ENCODE measurements around the gene CLASP1. TPM values are rescaled to one million over a fixed set of nuclear protein-coding genes. Genes with fewer than 3 reads are reported as not detected.
"Not testable (repeated sequence)": the region's sequence is repeated elsewhere in the genome, so short reads cannot be mapped to it uniquely, and the experiment has no call there.

The CLASP1 gene
- total and polyA plus RNA-seq, 4 donors = 11.8 to 81.8 (median 40.3) TPM

- DNase-seq (no peak), ATAC-seq (ENCODE audit: low FRiP score) (no peak)
- H3K4me1 ChIP-seq (ENCODE audit: control insufficient read depth in 1 of 2, insufficient read depth in 2 of 2, low read length in 2 of 2) = peaks cover 2 to 12% of the 10 kb centered on the region in 2 donors
- no peaks in the 10 kb centered on the region for H3K9me3 ChIP-seq (ENCODE audit: control insufficient read depth, low read length)
- intact Hi-C loops (cut with DNase I) = loop anchor here in 1 of 2 donors (5.0 to 10.0 kb wide), 2 partner anchors 33 to 75 kb away; partner anchors contain the start of gene CLASP1
- H3K27ac ChIP-seq (ENCODE audit: low read depth in 1 of 2, low read length in 2 of 2) = no peak overlapping the region
- no peak overlapping the region for H3K4me3 ChIP-seq (ENCODE audit: low read length in 2 of 2)
- WGBS, 2 donors = 81 to 96% methylated on average over 2 of the region's 2 CpGs
- no peaks in the 10 kb centered on the region for H3K27me3 ChIP-seq (ENCODE audit: control insufficient read depth in 1 of 2, insufficient read depth in 2 of 2, low read length in 1 of 2)
- H3K36me3 ChIP-seq (ENCODE audit: control insufficient read depth in 1 of 2, insufficient read depth in 2 of 2, low read length in 1 of 2) = peaks cover 0 to 1% of the 10 kb centered on the region in 2 donors
These were observed 79.1 kb downstream of the CLASP1 start for GRCh38 chr2:121570036-121570666.

GRCh38 chr2:121567957-121568409, 81.3 kb downstream of the CLASP1 start:
- no peaks in the 10 kb centered on the region for H3K9me3 ChIP-seq (ENCODE audit: control insufficient read depth, low read length)
- WGBS, 2 donors = 53 to 61% methylated on average over 4 of the region's 4 CpGs
- DNase-seq (no peak), ATAC-seq (ENCODE audit: low FRiP score) (no peak)
- no peak overlapping the region for H3K27ac ChIP-seq (ENCODE audit: low read depth in 1 of 2, low read length in 2 of 2)
- H3K4me1 ChIP-seq (ENCODE audit: control insufficient read depth in 1 of 2, insufficient read depth in 2 of 2, low read length in 2 of 2) = peaks cover 6 to 10% of the 10 kb centered on the region in 2 donors
- intact Hi-C loops (cut with DNase I) = no loop called here
- H3K36me3 ChIP-seq (ENCODE audit: control insufficient read depth in 1 of 2, insufficient read depth in 2 of 2, low read length in 1 of 2) = peaks cover 0 to 1% of the 10 kb centered on the region in 2 donors
- H3K4me3 ChIP-seq (ENCODE audit: low read length in 2 of 2) = no peak overlapping the region
- H3K27me3 ChIP-seq (ENCODE audit: control insufficient read depth in 1 of 2, insufficient read depth in 2 of 2, low read length in 1 of 2) = no peaks in the 10 kb centered on the region

GRCh38 chr2:121567452-121567851, 81.8 kb downstream of the CLASP1 start:
- Histone ChIP-seq H3K27ac (ENCODE audit: low read depth in 1 of 2, low read length in 2 of 2) (no peak overlapping the region), H3K36me3 (ENCODE audit: control insufficient read depth in 1 of 2, insufficient read depth in 2 of 2, low read length in 1 of 2) (peaks cover 0 to 1% of the 10 kb centered on the region in 2 donors), H3K9me3 (ENCODE audit: control insufficient read depth, low read length) (no peaks in the 10 kb centered on the region), H3K4me3 (ENCODE audit: low read length in 2 of 2) (no peak overlapping the region), H3K27me3 (ENCODE audit: control insufficient read depth in 1 of 2, insufficient read depth in 2 of 2, low read length in 1 of 2) (no peaks in the 10 kb centered on the region), H3K4me1 (ENCODE audit: control insufficient read depth in 1 of 2, insufficient read depth in 2 of 2, low read length in 2 of 2) (peaks cover 6 to 10% of the 10 kb centered on the region in 2 donors)
- no peak for DNase-seq
- WGBS, 2 donors = 58 to 75% methylated on average over 7 of the region's 7 CpGs
- no peak for ATAC-seq (ENCODE audit: low FRiP score)
- intact Hi-C loops (cut with DNase I) = no loop called here

GRCh38 chr2:121565389-121566250, 83.6 kb downstream of the CLASP1 start:
- DNase-seq (no peak), ATAC-seq (ENCODE audit: low FRiP score) (no peak)
- no peaks in the 10 kb centered on the region for H3K9me3 ChIP-seq (ENCODE audit: control insufficient read depth, low read length)
- H3K36me3 ChIP-seq (ENCODE audit: control insufficient read depth in 1 of 2, insufficient read depth in 2 of 2, low read length in 1 of 2) = no peaks in the 10 kb centered on the region
- peaks cover 7 to 10% of the 10 kb centered on the region in 2 donors for H3K4me1 ChIP-seq (ENCODE audit: control insufficient read depth in 1 of 2, insufficient read depth in 2 of 2, low read length in 2 of 2)
- intact Hi-C loops (cut with DNase I) = no loop called here
- H3K27me3 ChIP-seq (ENCODE audit: control insufficient read depth in 1 of 2, insufficient read depth in 2 of 2, low read length in 1 of 2) = no peaks in the 10 kb centered on the region
- 79 to 87% methylated on average over 5 of the region's 5 CpGs for WGBS, 2 donors
- no peak overlapping the region for H3K27ac ChIP-seq (ENCODE audit: low read depth in 1 of 2, low read length in 2 of 2)
- H3K4me3 ChIP-seq (ENCODE audit: low read length in 2 of 2) = no peak overlapping the region

- WGBS, 2 donors = 94 to 97% methylated on average over 3 of the region's 3 CpGs
- ATAC-seq (ENCODE audit: low FRiP score) (no peak), DNase-seq (no peak)
- intact Hi-C loops (cut with DNase I) = no loop called here
- H3K9me3 ChIP-seq (ENCODE audit: control insufficient read depth, low read length) = no peaks in the 10 kb centered on the region
- no peak overlapping the region for H3K4me3 ChIP-seq (ENCODE audit: low read length in 2 of 2)
- no peaks in the 10 kb centered on the region for H3K36me3 ChIP-seq (ENCODE audit: control insufficient read depth in 1 of 2, insufficient read depth in 2 of 2, low read length in 1 of 2)
- H3K27ac ChIP-seq (ENCODE audit: low read depth in 1 of 2, low read length in 2 of 2) = no peak overlapping the region
- peaks cover 5 to 7% of the 10 kb centered on the region in 2 donors for H3K4me1 ChIP-seq (ENCODE audit: control insufficient read depth in 1 of 2, insufficient read depth in 2 of 2, low read length in 2 of 2)
- H3K27me3 ChIP-seq (ENCODE audit: control insufficient read depth in 1 of 2, insufficient read depth in 2 of 2, low read length in 1 of 2) = no peaks in the 10 kb centered on the region
These were observed 84.4 kb downstream of the CLASP1 start for GRCh38 chr2:121564905-121565304.

GRCh38 chr2:121563754-121564153, 85.5 kb downstream of the CLASP1 start:
- ATAC-seq (ENCODE audit: low FRiP score); H3K27ac ChIP-seq (ENCODE audit: low read depth in 1 of 2, low read length in 2 of 2); H3K36me3 ChIP-seq (ENCODE audit: control insufficient read depth in 1 of 2, insufficient read depth in 2 of 2, low read length in 1 of 2); intact Hi-C loops (cut with DNase I); H3K9me3 ChIP-seq (ENCODE audit: control insufficient read depth, low read length); H3K4me3 ChIP-seq (ENCODE audit: low read length in 2 of 2); H3K27me3 ChIP-seq (ENCODE audit: control insufficient read depth in 1 of 2, insufficient read depth in 2 of 2, low read length in 1 of 2); H3K4me1 ChIP-seq (ENCODE audit: control insufficient read depth in 1 of 2, insufficient read depth in 2 of 2, low read length in 2 of 2); DNase-seq: not testable (repeated sequence)
- 50 to 57% methylated on average over 1 of the region's 1 CpG for WGBS, 2 donors

- Histone ChIP-seq H3K4me1 (ENCODE audit: control insufficient read depth in 1 of 2, insufficient read depth in 2 of 2, low read length in 2 of 2) (peaks cover 5 to 7% of the 10 kb centered on the region in 2 donors), H3K36me3 (ENCODE audit: control insufficient read depth in 1 of 2, insufficient read depth in 2 of 2, low read length in 1 of 2) (no peaks in the 10 kb centered on the region), H3K4me3 (ENCODE audit: low read length in 2 of 2) (no peak overlapping the region), H3K9me3 (ENCODE audit: control insufficient read depth, low read length) (no peaks in the 10 kb centered on the region), H3K27ac (ENCODE audit: low read depth in 1 of 2, low read length in 2 of 2) (peak overlapping the region; percentile 40 to 72), H3K27me3 (ENCODE audit: control insufficient read depth in 1 of 2, insufficient read depth in 2 of 2, low read length in 1 of 2) (no peaks in the 10 kb centered on the region)
- WGBS, 2 donors = 90 to 94% methylated on average over 4 of the region's 4 CpGs
- intact Hi-C loops (cut with DNase I) = no loop called here
- DNase-seq (no peak), ATAC-seq (ENCODE audit: low FRiP score) (no peak)
These were observed 86.7 kb downstream of the CLASP1 start for GRCh38 chr2:121562269-121563176.

- Histone ChIP-seq H3K36me3 (ENCODE audit: control insufficient read depth in 1 of 2, insufficient read depth in 2 of 2, low read length in 1 of 2) (no peaks in the 10 kb centered on the region), H3K27ac (ENCODE audit: low read depth in 1 of 2, low read length in 2 of 2) (no peak overlapping the region), H3K4me3 (ENCODE audit: low read length in 2 of 2) (no peak overlapping the region), H3K9me3 (ENCODE audit: control insufficient read depth, low read length) (no peaks in the 10 kb centered on the region), H3K4me1 (ENCODE audit: control insufficient read depth in 1 of 2, insufficient read depth in 2 of 2, low read length in 2 of 2) (peaks cover 4 to 7% of the 10 kb centered on the region in 2 donors), H3K27me3 (ENCODE audit: control insufficient read depth in 1 of 2, insufficient read depth in 2 of 2, low read length in 1 of 2) (no peaks in the 10 kb centered on the region)
- DNase-seq (no peak), ATAC-seq (ENCODE audit: low FRiP score) (no peak)
- intact Hi-C loops (cut with DNase I) = no loop called here
- WGBS, 2 donors = 78 to 83% methylated on average over 2 of the region's 2 CpGs
These were observed 87.5 kb downstream of the CLASP1 start for GRCh38 chr2:121561617-121562268.

All from aorta (tissue), 5 donors.